ENCODE measurements around the gene GIT1.

Gene GIT1

GRCh38 chr17:29620271-29620670 is 30.8 kb upstream of the GIT1 start:
- no peak overlapping the region for H3K27ac ChIP-seq
- no peak for TF ChIP-seq CTCF (IDR thresholded peaks at IDR 0.05)
- TF ChIP-seq ZFX (IDR thresholded peaks at IDR 0.05; ENCODE audit: borderline replicate concordance) = no peak

DNA sequence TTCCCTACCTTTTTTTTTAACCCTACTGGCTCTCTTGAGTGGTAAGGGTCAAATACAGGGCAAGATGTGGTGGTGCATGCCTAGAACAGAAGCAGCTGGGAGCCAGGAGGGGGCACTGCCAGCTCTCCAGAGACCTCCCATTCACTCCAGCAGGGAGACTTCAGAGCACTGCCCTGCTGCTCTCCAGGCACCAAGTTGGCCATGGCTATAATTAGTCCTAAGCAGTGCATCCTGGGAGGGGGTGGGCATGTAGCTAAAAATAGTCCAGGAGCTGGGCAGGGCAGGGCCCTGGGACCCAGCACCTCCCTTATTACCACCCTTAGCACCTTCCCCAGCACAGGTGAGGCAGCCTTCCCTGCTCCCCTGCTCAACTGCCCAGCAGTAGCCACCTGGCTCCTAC is 29.8 kb upstream of the GIT1 start:
- no peak overlapping the region for H3K27ac ChIP-seq

DNA sequence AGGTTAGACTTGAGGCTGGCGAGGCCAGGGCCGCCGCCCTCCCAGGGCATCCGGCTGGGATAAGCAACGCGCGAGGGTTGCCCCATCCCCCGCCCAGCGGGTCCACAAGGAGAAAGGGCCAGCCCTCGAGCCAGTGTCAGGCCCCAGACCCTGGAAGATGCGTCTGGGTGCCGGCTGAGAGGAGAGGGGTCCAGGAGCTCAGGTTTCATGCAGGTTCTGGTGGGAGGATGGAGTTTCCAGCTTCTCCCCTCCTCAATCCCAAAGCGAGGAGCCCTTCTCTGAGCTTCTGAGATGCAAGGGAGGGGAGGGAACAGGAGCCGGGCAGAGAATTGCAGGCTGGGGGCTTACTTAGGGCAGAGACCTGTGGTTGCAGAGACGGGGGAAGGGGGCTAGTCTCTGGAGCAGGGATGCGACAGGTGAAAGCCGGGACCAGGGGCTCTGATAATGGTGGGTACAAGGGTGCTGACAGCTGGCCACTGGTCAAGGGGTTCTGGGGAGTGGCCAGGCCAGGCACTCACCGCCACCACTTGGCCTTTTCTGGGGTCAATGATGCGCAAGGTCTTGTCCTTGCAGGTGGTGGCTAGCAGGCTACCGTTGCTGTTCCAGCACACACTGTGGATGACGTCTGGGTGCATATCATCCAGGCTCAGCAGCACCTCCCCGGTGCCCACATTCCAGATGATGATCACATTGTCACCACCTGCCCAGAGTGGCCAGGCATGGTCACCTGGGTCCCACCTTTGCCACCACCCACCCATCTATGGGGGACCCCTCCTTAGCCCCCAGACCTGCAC is 29.0 kb upstream of the GIT1 start:
- peak overlapping the region; percentile 70 for H3K27ac ChIP-seq
- TF ChIP-seq ZFX (IDR thresholded peaks at IDR 0.05; ENCODE audit: borderline replicate concordance) (no peak), CTCF (IDR thresholded peaks at IDR 0.05) (peak; percentile 67)

More for the DNA sequence above, 29.8 kb upstream of the GIT1 start:
- TF ChIP-seq CTCF (IDR thresholded peaks at IDR 0.05) (peak; percentile 56), ZFX (IDR thresholded peaks at IDR 0.05; ENCODE audit: borderline replicate concordance) (no peak)

DNA sequence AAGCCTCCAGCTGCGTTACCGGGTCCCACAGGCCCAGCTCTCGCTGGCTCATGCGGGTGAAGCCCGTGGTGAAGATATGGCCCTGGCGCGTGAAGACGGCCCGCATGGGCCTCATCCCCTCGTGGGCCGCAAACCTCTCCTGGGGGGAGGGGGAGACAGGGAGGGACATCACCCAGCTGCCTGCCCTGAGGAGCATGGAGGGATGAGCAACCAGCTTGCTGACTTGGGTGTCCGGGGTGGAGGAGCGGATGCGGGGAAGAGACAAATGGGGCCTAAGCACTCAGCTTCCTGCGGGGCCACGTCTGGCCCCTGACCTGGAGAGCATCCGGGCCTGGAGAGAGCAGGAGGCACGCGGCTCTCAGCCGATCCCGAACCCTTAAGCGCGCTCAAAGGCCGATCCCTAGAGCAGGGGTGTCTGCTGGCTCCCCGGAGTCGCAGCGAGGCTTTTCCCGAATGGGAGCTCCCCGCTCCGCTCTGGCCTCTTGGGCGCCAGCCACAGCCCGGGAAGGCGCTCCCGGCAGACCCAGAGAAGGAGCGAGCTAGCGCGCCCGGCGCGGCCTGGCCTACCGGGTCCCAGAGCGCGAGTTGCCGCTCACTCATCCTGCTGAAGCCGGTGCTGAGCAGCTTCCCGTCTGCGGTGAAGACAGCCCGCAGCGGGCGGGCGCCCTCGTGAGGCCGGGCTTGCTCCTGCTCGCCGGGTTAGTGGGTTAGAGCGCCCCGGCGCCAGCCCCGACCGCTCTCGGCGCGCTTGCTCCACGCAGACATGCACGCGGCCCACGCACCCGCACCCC is 28.2 kb upstream of the GIT1 start:
- peak overlapping the region; percentile 70 for H3K27ac ChIP-seq
- TF ChIP-seq ZFX (IDR thresholded peaks at IDR 0.05; ENCODE audit: borderline replicate concordance) (no peak), CTCF (IDR thresholded peaks at IDR 0.05) (peak; percentile 91)

GRCh38 chr17:29617125-29617480 is 27.7 kb upstream of the GIT1 start:
- H3K27ac ChIP-seq = peak overlapping the region; percentile 70
- peak; percentile 87 for TF ChIP-seq CTCF (IDR thresholded peaks at IDR 0.05)
- no peak for TF ChIP-seq ZFX (IDR thresholded peaks at IDR 0.05; ENCODE audit: borderline replicate concordance)

DNA sequence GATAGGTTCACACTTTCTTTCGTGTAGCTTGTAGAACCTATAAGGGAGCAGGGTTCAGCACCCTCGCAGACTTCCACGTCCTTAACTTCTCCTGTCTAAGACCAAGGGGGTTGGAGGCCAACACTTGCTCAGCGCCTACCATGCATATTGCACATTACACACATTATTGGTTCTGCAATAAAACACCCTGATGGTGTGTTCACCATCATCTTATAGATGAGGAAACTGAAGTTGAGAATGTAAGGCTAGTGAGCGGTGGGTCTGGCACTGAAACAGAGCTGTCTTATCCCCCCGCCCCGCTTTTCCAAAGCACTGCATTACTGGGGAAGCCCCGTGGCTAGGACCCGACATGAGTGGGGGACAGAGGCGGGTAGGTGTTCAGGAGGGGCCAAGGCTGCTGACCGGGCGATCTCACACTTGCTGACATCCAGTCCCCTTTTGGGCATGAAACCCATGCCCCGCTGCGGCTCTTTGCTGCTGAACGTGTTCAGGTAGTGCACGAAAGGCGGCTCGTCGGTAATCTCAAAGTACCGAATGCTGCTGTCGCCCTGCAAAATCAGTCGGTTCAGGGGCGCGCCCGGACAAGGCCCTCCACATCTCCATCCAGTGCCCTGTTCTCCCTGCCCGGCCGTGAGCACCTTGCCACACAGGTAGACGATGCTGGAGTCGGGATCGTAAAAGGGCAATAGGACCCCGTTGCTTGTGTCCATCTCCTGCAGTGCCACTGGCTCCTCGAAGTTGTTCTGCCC is 27.0 kb upstream of the GIT1 start:
- H3K27ac ChIP-seq = peak overlapping the region; percentile 70
- TF ChIP-seq CTCF (IDR thresholded peaks at IDR 0.05) = no peak
- no peak for TF ChIP-seq ZFX (IDR thresholded peaks at IDR 0.05; ENCODE audit: borderline replicate concordance)

All from 22Rv1 (cell line).